GF-D8 (cell line): Measurements from ENCODE around the gene BMPER.
A peak's percentile ranks its signal among the peaks of the same experiment; 100 is the strongest.

Experiments used
- DNase-seq: peaks from one replicate; lab custom pipeline; 2025; lab: John Stamatoyannopoulos, UW

BMPER gene

GRCh38 chr7:33888166-33888565 lies 17.2 kb upstream of the BMPER start:
- no peak for DNase-seq

- no peak for DNase-seq
Measured at GRCh38 chr7:33892945-33893344, 12.4 kb upstream of the BMPER start.

- DNase-seq: no peak
Measured at GRCh38 chr7:33893377-33893776, 12.0 kb upstream of the BMPER start.

- DNase-seq: peak; percentile 31
Measured at GRCh38 chr7:33895025-33895804, 10.1 kb upstream of the BMPER start.

GRCh38 chr7:33900501-33900900 lies 4.8 kb upstream of the BMPER start:
- DNase-seq: no peak

GRCh38 chr7:33901199-33901598 lies 4.1 kb upstream of the BMPER start:
- no peak for DNase-seq

GRCh38 chr7:33901847-33902246 lies 3.5 kb upstream of the BMPER start:
- no peak for DNase-seq

- DNase-seq: no peak
Measured at GRCh38 chr7:33902746-33903145, 2.6 kb upstream of the BMPER start.

- no peak for DNase-seq
Measured at GRCh38 chr7:33903791-33904680, 1.3 kb upstream of the BMPER start.

- no peak for DNase-seq
Measured at GRCh38 chr7:33904681-33905388, 504 bp upstream of the BMPER start.

- no peak for DNase-seq
Measured at GRCh38 chr7:33906697-33907096, 1.4 kb downstream of the BMPER start.

GRCh38 chr7:33907625-33908024 lies 2.3 kb downstream of the BMPER start:
- DNase-seq: no peak

GRCh38 chr7:33909318-33909717 lies 4.0 kb downstream of the BMPER start:
- no peak for DNase-seq

GRCh38 chr7:33909755-33910154 lies 4.4 kb downstream of the BMPER start:
- DNase-seq: no peak

GRCh38 chr7:33910756-33911155 lies 5.4 kb downstream of the BMPER start:
- DNase-seq: no peak

GRCh38 chr7:33916357-33917081 lies 11.2 kb downstream of the BMPER start:
- no peak for DNase-seq

GRCh38 chr7:33917661-33918060 lies 12.3 kb downstream of the BMPER start:
- no peak for DNase-seq

GRCh38 chr7:33918438-33919143 lies 13.3 kb downstream of the BMPER start:
- no peak for DNase-seq

- DNase-seq: no peak
Measured at GRCh38 chr7:33919449-33919848, 14.1 kb downstream of the BMPER start.

- DNase-seq: no peak
Measured at GRCh38 chr7:33921216-33921938, 16.0 kb downstream of the BMPER start.

GRCh38 chr7:33922820-33923219 lies 17.5 kb downstream of the BMPER start:
- no peak for DNase-seq
